HG02678 (cell line): ENCODE results near the gene ZNF362.

Source experiments
- ATAC-seq: cut with Tn5 transposase; IDR thresholded peaks from one replicate; pipeline ENCODE4 v1.9.1; 2021; ENCODE audit warnings: mild to moderate bottlenecking, moderate library complexity; ENCODE audit not compliant: unreplicated experiment

ZNF362 gene

GRCh38 chr1:33244143-33244808 lies 12.0 kb upstream of the ZNF362 start:
- no peak for ATAC-seq

- no peak for ATAC-seq
Measured at GRCh38 chr1:33244809-33245186, 11.5 kb upstream of the ZNF362 start.

GRCh38 chr1:33246171-33246570 lies 10.1 kb upstream of the ZNF362 start:
- no peak for ATAC-seq

- no peak for ATAC-seq
Measured at GRCh38 chr1:33247545-33247944, 8.7 kb upstream of the ZNF362 start.

GRCh38 chr1:33248244-33248643 lies 8.0 kb upstream of the ZNF362 start:
- no peak for ATAC-seq

- ATAC-seq: no peak
Measured at GRCh38 chr1:33249422-33249821, 6.9 kb upstream of the ZNF362 start.

GRCh38 chr1:33250217-33250616 lies 6.1 kb upstream of the ZNF362 start:
- ATAC-seq: no peak

- ATAC-seq: no peak
Measured at GRCh38 chr1:33250724-33251123, 5.6 kb upstream of the ZNF362 start.

- no peak for ATAC-seq
Measured at GRCh38 chr1:33254491-33254890, 1.8 kb upstream of the ZNF362 start.

- ATAC-seq: peak; percentile 40
Measured at GRCh38 chr1:33255347-33256220, 708 bp upstream of the ZNF362 start.

GRCh38 chr1:33256221-33256470 lies 146 bp upstream of the ZNF362 start:
- ATAC-seq: no peak

GRCh38 chr1:33257207-33257771 lies 997 bp downstream of the ZNF362 start:
- ATAC-seq: no peak

GRCh38 chr1:33257772-33258712 lies 1.8 kb downstream of the ZNF362 start:
- ATAC-seq: no peak

- no peak for ATAC-seq
Measured at GRCh38 chr1:33258788-33259274, 2.5 kb downstream of the ZNF362 start.

- ATAC-seq: no peak
Measured at GRCh38 chr1:33259879-33260278, 3.6 kb downstream of the ZNF362 start.

- no peak for ATAC-seq
Measured at GRCh38 chr1:33260439-33260838, 4.1 kb downstream of the ZNF362 start.

GRCh38 chr1:33261344-33261743 lies 5.1 kb downstream of the ZNF362 start:
- ATAC-seq: no peak

GRCh38 chr1:33263890-33264504 lies 7.7 kb downstream of the ZNF362 start:
- ATAC-seq: no peak

GRCh38 chr1:33265780-33266605 lies 9.7 kb downstream of the ZNF362 start:
- ATAC-seq: no peak

GRCh38 chr1:33266766-33267165 lies 10.5 kb downstream of the ZNF362 start:
- no peak for ATAC-seq
